Measurements from ENCODE around the gene ACOX3. TPM values are rescaled to one million over a fixed set of nuclear protein-coding genes. Genes with fewer than 3 reads are reported as not detected.

ACOX3 gene
- polyA plus RNA-seq, 2 of the 4 experiments (the other 2 are of a cell fraction): 4.9 to 8.2 TPM

- Histone ChIP-seq H3K4me2 (peak overlapping the region; percentile 36; the same call in 2 of the 3 replicates), H3K9me3 (no peaks in the 10 kb centered on the region), H3K27ac (no peak overlapping the region), H3K4me3 (no peak overlapping the region), H3K4me1 (peaks cover 6% of the 10 kb centered on the region; the same call in 2 of the 3 replicates)
- ChIA-PET CTCF (no interaction called here), POLR2A (no interaction called here)
- ATAC-seq (no peak), DNase-seq (ENCODE audit: low read depth in 1 of 2, low spot score in 1 of 2) (no peak), FAIRE-seq (no peak)
- WGBS (ENCODE audit: missing lambda C conversion rate): 29% methylated on average over 6 of the region's 6 CpGs
- TF ChIP-seq RNF2 (IDR thresholded peaks at IDR 0.05; ENCODE audit: borderline replicate concordance, low read depth): no peak
- no peak for TF ChIP-seq RARB (CRISPR knock-in tag; IDR thresholded peaks at IDR 0.05)
- TF ChIP-seq, protein P1, sequence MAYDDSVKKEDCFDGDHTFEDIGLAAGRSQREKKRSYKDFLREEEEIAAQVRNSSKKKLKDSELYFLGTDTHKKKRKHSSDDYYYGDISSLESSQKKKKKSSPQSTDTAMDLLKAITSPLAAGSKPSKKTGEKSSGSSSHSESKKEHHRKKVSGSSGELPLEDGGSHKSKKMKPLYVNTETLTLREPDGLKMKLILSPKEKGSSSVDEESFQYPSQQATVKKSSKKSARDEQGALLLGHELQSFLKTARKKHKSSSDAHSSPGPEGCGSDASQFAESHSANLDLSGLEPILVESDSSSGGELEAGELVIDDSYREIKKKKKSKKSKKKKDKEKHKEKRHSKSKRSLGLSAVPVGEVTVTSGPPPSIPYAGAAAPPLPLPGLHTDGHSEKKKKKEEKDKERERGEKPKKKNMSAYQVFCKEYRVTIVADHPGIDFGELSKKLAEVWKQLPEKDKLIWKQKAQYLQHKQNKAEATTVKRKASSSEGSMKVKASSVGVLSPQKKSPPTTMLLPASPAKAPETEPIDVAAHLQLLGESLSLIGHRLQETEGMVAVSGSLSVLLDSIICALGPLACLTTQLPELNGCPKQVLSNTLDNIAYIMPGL (CRISPR knock-in tag; IDR thresholded peaks at IDR 0.05; ENCODE audit: borderline replicate concordance): no peak
- TF ChIP-seq EHF (CRISPR knock-in tag; IDR thresholded peaks at IDR 0.05): no peak
- no peak for TF ChIP-seq POLR2A (IDR thresholded peaks at IDR 0.05; ENCODE audit: low read length)
- TF ChIP-seq KDM5A (IDR thresholded peaks at IDR 0.05): no peak
- TF ChIP-seq HOXB5 (CRISPR knock-in tag; IDR thresholded peaks at IDR 0.05): no peak
- TF ChIP-seq EHMT2 (IDR thresholded peaks at IDR 0.05; ENCODE audit: low read depth): no peak
- no peak for TF ChIP-seq PBX3 (IDR thresholded peaks at IDR 0.05)
- TF ChIP-seq JUNB (IDR thresholded peaks at IDR 0.05): no peak
- TF ChIP-seq BHLHE40 (IDR thresholded peaks at IDR 0.05; ENCODE audit: low read depth, low read length): no peak
- TF ChIP-seq HOXB13 (CRISPR knock-in tag; IDR thresholded peaks at IDR 0.05; ENCODE audit: low read depth): no peak
- TF ChIP-seq CBX8 (IDR thresholded peaks at IDR 0.05): no peak
Measured at GRCh38 chr4:8355306-8355705, 85.2 kb downstream of the ACOX3 start.

- DNase-seq (ENCODE audit: low read depth in 1 of 2, low spot score in 1 of 2): no peak
- Histone ChIP-seq H3K4me1 (peaks cover 6% of the 10 kb centered on the region; the same call in 2 of the 3 replicates), H3K4me3 (no peak overlapping the region), H3K9me3 (no peaks in the 10 kb centered on the region), H3K4me2 (no peak overlapping the region), H3K27ac (no peak overlapping the region)
- POLR2A ChIA-PET: no interaction called here
- CTCF ChIA-PET: no interaction called here
- no peak for ATAC-seq
- no peak for FAIRE-seq
- 94% methylated on average over 12 of the region's 12 CpGs for WGBS (ENCODE audit: missing lambda C conversion rate)
- TF ChIP-seq RNF2 (IDR thresholded peaks at IDR 0.05; ENCODE audit: borderline replicate concordance, low read depth): no peak
Measured at GRCh38 chr4:8353912-8354453, 86.5 kb downstream of the ACOX3 start.

DNA sequence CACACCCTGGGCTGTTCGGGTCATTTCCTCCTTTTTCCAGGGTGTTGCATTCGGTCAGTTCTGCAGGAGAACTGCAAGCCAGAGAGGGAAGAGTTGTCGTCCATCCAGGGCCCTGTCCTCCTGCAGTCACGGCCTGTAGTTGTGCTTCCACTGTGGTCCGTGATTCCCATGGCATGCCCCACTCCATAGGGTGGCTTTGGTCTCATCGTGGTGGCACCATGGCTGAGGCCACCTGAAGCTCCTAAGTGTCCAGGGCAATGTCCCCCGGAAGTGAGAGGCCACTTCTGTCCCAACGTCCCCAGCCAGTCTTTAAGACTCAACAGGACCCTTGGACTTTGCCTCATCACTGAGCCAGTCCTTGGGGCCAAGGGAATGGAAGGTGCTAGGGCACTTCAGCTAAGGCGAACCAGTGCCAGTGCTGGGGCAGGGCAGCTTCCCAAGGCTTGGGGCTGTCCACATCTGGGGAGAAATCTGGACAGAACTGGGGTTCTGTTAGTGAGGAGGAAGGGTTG is 87.3 kb downstream of the ACOX3 start:
- Histone ChIP-seq H3K4me2 (no peak overlapping the region), H3K4me3 (no peak overlapping the region), H3K27ac (no peak overlapping the region), H3K9me3 (no peaks in the 10 kb centered on the region), H3K4me1 (peaks cover 6% of the 10 kb centered on the region; the same call in 2 of the 3 replicates)
- FAIRE-seq (no peak), ATAC-seq (no peak), DNase-seq (ENCODE audit: low read depth in 1 of 2, low spot score in 1 of 2) (no peak)
- ChIA-PET POLR2A (no interaction called here), CTCF (no interaction called here)
- 80% methylated on average over 5 of the region's 9 CpGs for WGBS (ENCODE audit: missing lambda C conversion rate)
- TF ChIP-seq, protein P1 (CRISPR knock-in tag; IDR thresholded peaks at IDR 0.05; ENCODE audit: borderline replicate concordance): no peak
- TF ChIP-seq CBX2 (IDR thresholded peaks at IDR 0.05; ENCODE audit: borderline replicate concordance, low read depth): no peak
- TF ChIP-seq RAD21 (conservative IDR thresholded peaks at IDR 0.05 in 1 of 2, IDR thresholded peaks at IDR 0.05 in 1 of 2): no peak
- no peak for TF ChIP-seq HDAC2 (IDR thresholded peaks at IDR 0.05)
- TF ChIP-seq NPAS2 (CRISPR knock-in tag; IDR thresholded peaks at IDR 0.05; ENCODE audit: borderline replicate concordance): no peak
- TF ChIP-seq CHD4 (IDR thresholded peaks at IDR 0.05; ENCODE audit: borderline replicate concordance): no peak
- no peak for TF ChIP-seq PHF8 (IDR thresholded peaks at IDR 0.05; ENCODE audit: borderline replicate concordance, low read depth)
- TF ChIP-seq FOXS1 (CRISPR knock-in tag; IDR thresholded peaks at IDR 0.05): no peak
- TF ChIP-seq BHLHE40 (IDR thresholded peaks at IDR 0.05; ENCODE audit: low read depth, low read length): no peak
- no peak for TF ChIP-seq MAZ (IDR thresholded peaks at IDR 0.05; ENCODE audit: borderline replicate concordance, low read depth, low read length)
- no peak for TF ChIP-seq ESRRA (IDR thresholded peaks at IDR 0.05; ENCODE audit: borderline replicate concordance, low read length)
- TF ChIP-seq CEBPB (IDR thresholded peaks at IDR 0.05): no peak
- no peak for TF ChIP-seq TFCP2L1 (CRISPR knock-in tag; IDR thresholded peaks at IDR 0.05)
- TF ChIP-seq, protein P2, sequence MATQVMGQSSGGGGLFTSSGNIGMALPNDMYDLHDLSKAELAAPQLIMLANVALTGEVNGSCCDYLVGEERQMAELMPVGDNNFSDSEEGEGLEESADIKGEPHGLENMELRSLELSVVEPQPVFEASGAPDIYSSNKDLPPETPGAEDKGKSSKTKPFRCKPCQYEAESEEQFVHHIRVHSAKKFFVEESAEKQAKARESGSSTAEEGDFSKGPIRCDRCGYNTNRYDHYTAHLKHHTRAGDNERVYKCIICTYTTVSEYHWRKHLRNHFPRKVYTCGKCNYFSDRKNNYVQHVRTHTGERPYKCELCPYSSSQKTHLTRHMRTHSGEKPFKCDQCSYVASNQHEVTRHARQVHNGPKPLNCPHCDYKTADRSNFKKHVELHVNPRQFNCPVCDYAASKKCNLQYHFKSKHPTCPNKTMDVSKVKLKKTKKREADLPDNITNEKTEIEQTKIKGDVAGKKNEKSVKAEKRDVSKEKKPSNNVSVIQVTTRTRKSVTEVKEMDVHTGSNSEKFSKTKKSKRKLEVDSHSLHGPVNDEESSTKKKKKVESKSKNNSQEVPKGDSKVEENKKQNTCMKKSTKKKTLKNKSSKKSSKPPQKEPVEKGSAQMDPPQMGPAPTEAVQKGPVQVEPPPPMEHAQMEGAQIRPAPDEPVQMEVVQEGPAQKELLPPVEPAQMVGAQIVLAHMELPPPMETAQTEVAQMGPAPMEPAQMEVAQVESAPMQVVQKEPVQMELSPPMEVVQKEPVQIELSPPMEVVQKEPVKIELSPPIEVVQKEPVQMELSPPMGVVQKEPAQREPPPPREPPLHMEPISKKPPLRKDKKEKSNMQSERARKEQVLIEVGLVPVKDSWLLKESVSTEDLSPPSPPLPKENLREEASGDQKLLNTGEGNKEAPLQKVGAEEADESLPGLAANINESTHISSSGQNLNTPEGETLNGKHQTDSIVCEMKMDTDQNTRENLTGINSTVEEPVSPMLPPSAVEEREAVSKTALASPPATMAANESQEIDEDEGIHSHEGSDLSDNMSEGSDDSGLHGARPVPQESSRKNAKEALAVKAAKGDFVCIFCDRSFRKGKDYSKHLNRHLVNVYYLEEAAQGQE (IDR thresholded peaks at IDR 0.05): no peak
- no peak for TF ChIP-seq HES2 (IDR thresholded peaks at IDR 0.05)
